B cell (primary cell): ENCODE data around the gene LZIC. TPM values are rescaled to one million over a fixed set of nuclear protein-coding genes. Genes with fewer than 3 reads are reported as not detected.

Experiments used
- ATAC-seq: fragments of 200-7000 bp; cut with Tn5 transposase; one replicate; pipeline ENCODE4 v1.10.0; 2021; ENCODE audit warnings: low read depth, mild to moderate bottlenecking, moderate number of reproducible peaks, moderate library complexity
- CTCF ChIA-PET: fragments of 350-600 bp; sonication (Branson Sonifier 250); formaldehyde crosslinking; loops from one replicate; lab custom pipeline; 2021; ENCODE audit warnings: antibody characterized with exemption, inconsistent platforms; lab: Charles Lee
- POLR2A ChIA-PET: fragments of 350-600 bp; sonication (Branson Sonifier 250); formaldehyde crosslinking; loops from one replicate; lab custom pipeline; 2021; ENCODE audit warnings: antibody characterized with exemption; lab: Charles Lee
- DNase-seq: peaks from one replicate; pipeline ENCODE4 v3.0.0; 2013
- H2AFZ ChIP-seq: 2 replicates; pipeline ENCODE4 v1.6.1; 2012; ENCODE audit warnings: mild to moderate bottlenecking, low read depth, low read length; ENCODE audit not compliant: insufficient read depth, poor library complexity, severe bottlenecking
- H3K27ac ChIP-seq, 2 donors: 1 replicate in 1 of 2; 2 replicates in 1 of 2; pipeline ENCODE4 v1.5.1; 2012 to 2013; ENCODE audit warnings: low read length in 2 of 2, mild to moderate bottlenecking in 2 of 2, moderate library complexity in 1 of 2
- H3K27me3 ChIP-seq, 4 experiments: fragments of 200-600 bp in 1 of 4; sonication (generic) in 1 of 4; replicated peaks in 1 of 4; 1 replicate in 2 of 4; 2 replicates in 2 of 4; pipeline versions ENCODE4 v1.6.1 to v1.7.0; 2013 to 2016; ENCODE audit warnings: low read length in 3 of 4, mild to moderate bottlenecking in 2 of 4, mixed read lengths in 1 of 4, moderate library complexity in 1 of 4; ENCODE audit not compliant: insufficient read depth in 4 of 4, control insufficient read depth in 3 of 4; ENCODE audit errors: control extremely low read depth in 1 of 4
- H3K36me3 ChIP-seq, 2 experiments: replicated peaks in 1 of 2; 1 replicate in 1 of 2; 2 replicates in 1 of 2; pipeline versions ENCODE4 v1.6.1 to v1.7.1; 2013; ENCODE audit warnings: low read length in 1 of 2; ENCODE audit not compliant: insufficient read depth in 2 of 2, control insufficient read depth in 1 of 2; ENCODE audit errors: control extremely low read depth in 1 of 2, extremely low read depth in 1 of 2
- H3K4me1 ChIP-seq, 2 donors: fragments of 200-600 bp in 1 of 2; sonication (generic) in 1 of 2; 1 replicate in 1 of 2; 2 replicates in 1 of 2; pipeline versions ENCODE4 v1.5.1 to v1.6.1; 2013 to 2017; ENCODE audit warnings: low read length in 2 of 2; ENCODE audit not compliant: control insufficient read depth in 2 of 2, insufficient read depth in 2 of 2
- H3K4me2 ChIP-seq: replicated peaks from 2 replicates; pipeline ENCODE3; 2012; ENCODE audit warnings: mild to moderate bottlenecking, low read depth, low read length; ENCODE audit not compliant: poor library complexity, severe bottlenecking
- H3K4me3 ChIP-seq, 5 experiments: fragments of 200-600 bp in 1 of 5; sonication (generic) in 1 of 5; 1 replicate in 3 of 5; 2 replicates in 2 of 5; pipeline versions ENCODE4 v1.5.1 to v1.7.0; 2011 to 2016; ENCODE audit warnings: low read length in 4 of 5, mild to moderate bottlenecking in 4 of 5, low read depth in 2 of 5, control low read depth in 1 of 5, moderate library complexity in 1 of 5; ENCODE audit not compliant: insufficient read depth in 1 of 5; ENCODE audit errors: control extremely low read depth in 1 of 5, extremely low read depth in 1 of 5
- H3K79me2 ChIP-seq: fragments of 200-600 bp; sonication (generic); one replicate; pipeline ENCODE4 v1.6.0; 2016; ENCODE audit warnings: low read length; ENCODE audit not compliant: control insufficient read depth, insufficient read depth
- H3K9ac ChIP-seq: fragments of 200-600 bp; sonication (generic); 2 replicates; pipeline ENCODE4 v1.6.1; 2017; ENCODE audit warnings: mild to moderate bottlenecking, low read length, moderate library complexity
- H3K9me3 ChIP-seq, 3 donors: one replicate each; pipeline versions ENCODE4 v1.6.1 to v1.7.1; 2013; ENCODE audit warnings: low read length in 2 of 3; ENCODE audit not compliant: control insufficient read depth in 2 of 3, insufficient read depth in 1 of 3; ENCODE audit errors: control extremely low read depth in 1 of 3
- H4K20me1 ChIP-seq: 2 replicates; pipeline ENCODE4 v1.6.0; 2012; ENCODE audit warnings: mild to moderate bottlenecking, low read length; ENCODE audit not compliant: insufficient read depth, control insufficient read depth, poor library complexity, severe bottlenecking
- H3K27ac Mint-ChIP-seq: one replicate; pipeline ENCODE4 v1.8.0; 2021; ENCODE audit warnings: mixed read lengths
- H3K27me3 Mint-ChIP-seq: one replicate; pipeline ENCODE4 v1.8.0; 2021; ENCODE audit warnings: mixed read lengths
- H3K4me1 Mint-ChIP-seq: one replicate; pipeline ENCODE4 v1.8.0; 2021; ENCODE audit warnings: mixed read lengths
- H3K4me3 Mint-ChIP-seq: one replicate; pipeline ENCODE4 v1.8.0; 2021; ENCODE audit warnings: mixed read lengths
- H3K9me3 Mint-ChIP-seq: one replicate; pipeline ENCODE4 v1.8.0; 2022; ENCODE audit warnings: mixed read lengths; ENCODE audit not compliant: insufficient read depth
- EZH2 ChIP-seq: IDR thresholded peaks from 2 replicates; pipeline ENCODE4 v1.6.1; 2012; ENCODE audit warnings: borderline replicate concordance, low read depth, mild to moderate bottlenecking, moderate library complexity, low read length; ENCODE audit not compliant: insufficient read depth, poor library complexity, severe bottlenecking
- WGBS: methylation state at CpG from one replicate; pipeline ENCODE4 v1.1.5; 2013; ENCODE audit warnings: missing lambda C conversion rate; ENCODE audit not compliant: insufficient coverage; 5-methylcytosine and 5-hydroxymethylcytosine counted together
- intact Hi-C: fragments of 100-400 bp; cut with micrococcal nuclease; formaldehyde crosslinking; loops from one replicate; pipeline ENCODE4 v1.10.0; 2022
- polyA plus RNA-seq: library from polyadenylated mRNA; depleted of rRNA; stranded (reverse); fragments of >200 nt; gene quantifications from 2 replicates; pipeline ENCODE4 v1.2.3, GENCODE V29; 2012
- total RNA-seq, 2 donors: library from RNA; stranded (reverse); fragments of 120-200 nt in 1 of 2; gene quantifications; 1 replicate in 1 of 2; 2 replicates in 1 of 2; pipeline versions ENCODE4 v1.2.3 to v1.2.4, GENCODE V29; 2013 to 2022
- TF ChIP-seq, protein P1 (sequence below): fragments of 200-600 bp; IDR thresholded peaks from one replicate; pipeline ENCODE4 v1.8.0; 2022; ENCODE audit warnings: antibody characterized with exemption, mild to moderate bottlenecking

Gene LZIC
- total and polyA plus RNA-seq, 2 donors (not counting 1 experiment from before 2014, with no cell fraction given), result 6.2 to 26.0 TPM

DNA sequence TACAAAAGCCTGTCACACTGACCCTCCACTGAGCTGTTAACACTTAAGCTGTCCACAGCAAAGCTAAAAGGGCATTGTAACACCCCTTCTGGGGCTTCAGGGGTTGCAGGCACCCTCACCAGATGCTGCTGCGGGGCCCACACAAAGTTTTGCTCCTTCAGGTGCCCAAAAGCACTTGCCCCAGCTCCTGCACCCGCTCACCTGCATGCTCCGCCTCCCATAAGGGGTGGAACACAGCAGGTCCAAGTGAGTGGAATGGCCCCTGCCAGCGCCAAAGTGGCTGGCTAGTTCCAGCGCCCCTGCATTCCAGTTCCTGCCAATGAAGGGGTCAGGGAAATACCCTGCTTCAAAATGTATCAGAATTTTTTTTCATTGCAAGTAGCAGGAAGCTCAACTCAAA lies 46.6 kb upstream of the LZIC start:
- Histone ChIP-seq H3K9me3 (no peaks in the 10 kb centered on the region), H3K4me3 (no peak overlapping the region), H3K27me3 (no peaks in the 10 kb centered on the region), H3K4me1 (no peaks in the 10 kb centered on the region), H3K27ac (no peak overlapping the region), H4K20me1 (no peaks in the 10 kb centered on the region), H3K9ac (no peak overlapping the region), H3K4me2 (no peak overlapping the region), H2AFZ (no peak overlapping the region), H3K79me2 (no peaks in the 10 kb centered on the region), H3K36me3 (no peaks in the 10 kb centered on the region)
- Mint-ChIP-seq H3K4me3 (no peak overlapping the region), H3K9me3 (no peaks in the 10 kb centered on the region), H3K27ac (no peak overlapping the region), H3K27me3 (peaks cover 8% of the 10 kb centered on the region), H3K4me1 (no peaks in the 10 kb centered on the region)
- 93% methylated on average over 5 of the region's 5 CpGs for WGBS
- ChIA-PET CTCF (no interaction called here), POLR2A (no interaction called here)
- no peak for TF ChIP-seq EZH2
- TF ChIP-seq, protein P1, sequence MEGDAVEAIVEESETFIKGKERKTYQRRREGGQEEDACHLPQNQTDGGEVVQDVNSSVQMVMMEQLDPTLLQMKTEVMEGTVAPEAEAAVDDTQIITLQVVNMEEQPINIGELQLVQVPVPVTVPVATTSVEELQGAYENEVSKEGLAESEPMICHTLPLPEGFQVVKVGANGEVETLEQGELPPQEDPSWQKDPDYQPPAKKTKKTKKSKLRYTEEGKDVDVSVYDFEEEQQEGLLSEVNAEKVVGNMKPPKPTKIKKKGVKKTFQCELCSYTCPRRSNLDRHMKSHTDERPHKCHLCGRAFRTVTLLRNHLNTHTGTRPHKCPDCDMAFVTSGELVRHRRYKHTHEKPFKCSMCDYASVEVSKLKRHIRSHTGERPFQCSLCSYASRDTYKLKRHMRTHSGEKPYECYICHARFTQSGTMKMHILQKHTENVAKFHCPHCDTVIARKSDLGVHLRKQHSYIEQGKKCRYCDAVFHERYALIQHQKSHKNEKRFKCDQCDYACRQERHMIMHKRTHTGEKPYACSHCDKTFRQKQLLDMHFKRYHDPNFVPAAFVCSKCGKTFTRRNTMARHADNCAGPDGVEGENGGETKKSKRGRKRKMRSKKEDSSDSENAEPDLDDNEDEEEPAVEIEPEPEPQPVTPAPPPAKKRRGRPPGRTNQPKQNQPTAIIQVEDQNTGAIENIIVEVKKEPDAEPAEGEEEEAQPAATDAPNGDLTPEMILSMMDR, result no peak
- no peak for ATAC-seq
- intact Hi-C loops, result no loop called here
- DNase-seq, result no peak

DNA sequence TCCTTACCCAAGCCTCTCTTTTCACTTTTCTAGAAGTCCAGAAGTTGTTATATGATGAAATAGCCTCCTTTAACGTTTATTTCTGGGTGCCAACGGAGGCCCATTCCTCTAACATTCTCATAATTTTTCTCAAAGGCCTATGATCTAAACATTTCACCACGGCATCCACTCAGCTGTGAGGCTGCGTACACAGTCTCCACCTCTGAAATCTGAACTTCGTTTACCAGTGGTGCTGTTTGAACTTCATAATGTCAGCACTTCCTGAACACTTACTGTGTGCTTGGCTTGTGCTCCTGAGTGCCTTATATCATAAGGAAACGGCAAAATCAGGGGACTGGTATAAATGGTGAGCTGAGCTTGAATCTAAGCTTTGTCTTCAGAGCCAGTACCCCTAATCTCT lies 41.8 kb upstream of the LZIC start:
- Histone ChIP-seq H3K27me3 (no peaks in the 10 kb centered on the region), H4K20me1 (no peaks in the 10 kb centered on the region), H3K36me3 (peaks cover 2 to 13% of the 10 kb centered on the region in 2 experiments), H2AFZ (no peak overlapping the region), H3K79me2 (no peaks in the 10 kb centered on the region), H3K4me2 (no peak overlapping the region), H3K4me3 (no peak overlapping the region), H3K27ac (no peak overlapping the region), H3K4me1 (no peaks in the 10 kb centered on the region), H3K9me3 (no peaks in the 10 kb centered on the region), H3K9ac (no peak overlapping the region)
- TF ChIP-seq, protein P1, result no peak
- TF ChIP-seq EZH2, result no peak
- intact Hi-C loops, result no loop called here
- H3K27ac Mint-ChIP-seq, result no peak overlapping the region
- POLR2A ChIA-PET, result no interaction called here
- no peak for ATAC-seq
- no peaks in the 10 kb centered on the region for H3K4me1 Mint-ChIP-seq
- H3K27me3 Mint-ChIP-seq, result no peaks in the 10 kb centered on the region
- WGBS, result 67% methylated on average over 5 of the region's 6 CpGs
- no peak for DNase-seq
- H3K9me3 Mint-ChIP-seq, result no peaks in the 10 kb centered on the region
- H3K4me3 Mint-ChIP-seq, result no peak overlapping the region
- CTCF ChIA-PET, result interaction anchor here (0.6 kb wide), 1 partner anchor 30 kb away, joined by 4 read pairs; no protein-coding TSS in a partner anchor
